A549 treated with CORT108297 at 1 μM for 4 hours (cell line): ENCODE measurements around the gene SRRM3. TPM values are rescaled to one million over a fixed set of nuclear protein-coding genes. Genes with fewer than 3 reads are reported as not detected.

Source experiments
- total RNA-seq: library from RNA; stranded (reverse); fragments of 200-300 nt; extraction: Qiagen RNA extraction; gene quantifications from 5 replicates; pipeline ENCODE4 v1.2.3, GENCODE V29; 2022

The SRRM3 gene
- 6.3 to 10.0 TPM (median 8.5 TPM) in 5 replicates for total RNA-seq

DNA sequence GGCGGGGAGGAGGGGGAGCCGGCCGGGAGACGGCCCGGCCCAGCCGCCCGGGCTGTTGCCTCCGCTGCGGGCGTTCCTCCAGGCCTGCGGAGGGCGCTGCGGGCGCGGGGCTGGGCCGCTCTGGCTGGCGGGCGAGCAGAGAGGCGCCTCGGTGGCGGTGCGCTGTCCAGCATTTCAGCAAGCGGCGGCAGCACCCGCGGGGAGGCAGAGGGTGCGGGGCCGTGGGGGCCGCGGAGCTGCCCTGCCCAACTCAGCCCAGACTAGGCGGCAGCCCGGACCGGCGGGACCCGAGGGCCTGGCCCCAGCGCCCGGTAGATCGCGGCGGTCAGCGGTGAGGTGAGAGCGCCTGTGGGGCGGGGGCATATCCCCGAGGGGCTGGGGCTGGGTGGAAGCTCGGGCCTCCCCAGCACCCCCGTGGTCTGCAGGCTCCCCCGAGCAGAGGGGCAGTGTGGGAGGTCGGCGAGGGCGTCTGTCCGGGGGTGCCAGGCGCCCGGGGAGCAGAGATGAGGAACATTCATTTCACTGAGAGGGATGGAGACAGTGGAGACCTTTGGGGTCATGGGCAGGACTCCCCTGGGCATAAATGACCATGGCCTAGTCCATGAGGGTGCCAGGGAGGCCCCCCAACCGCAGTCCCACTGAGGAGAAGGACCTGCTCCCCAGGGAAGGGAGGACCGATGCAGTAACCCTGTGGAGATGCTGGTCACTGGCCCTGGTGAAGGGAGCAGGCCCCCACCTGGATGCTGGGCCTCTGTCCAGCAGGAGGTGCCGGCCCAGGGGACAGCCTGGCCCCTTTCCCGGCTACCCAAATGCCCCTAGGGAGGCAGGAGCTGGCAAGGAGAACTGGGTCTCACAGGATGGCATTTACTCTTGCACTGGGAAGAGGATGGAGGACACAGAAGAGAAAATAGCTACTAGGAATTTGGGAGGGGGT is at the start of gene SRRM3:
TSS of gene SRRM3 (plus strand) at position 165 of the 934 bp plus-strand sequence. CDS start 33,171 bp downstream, outside the sequence.

DNA sequence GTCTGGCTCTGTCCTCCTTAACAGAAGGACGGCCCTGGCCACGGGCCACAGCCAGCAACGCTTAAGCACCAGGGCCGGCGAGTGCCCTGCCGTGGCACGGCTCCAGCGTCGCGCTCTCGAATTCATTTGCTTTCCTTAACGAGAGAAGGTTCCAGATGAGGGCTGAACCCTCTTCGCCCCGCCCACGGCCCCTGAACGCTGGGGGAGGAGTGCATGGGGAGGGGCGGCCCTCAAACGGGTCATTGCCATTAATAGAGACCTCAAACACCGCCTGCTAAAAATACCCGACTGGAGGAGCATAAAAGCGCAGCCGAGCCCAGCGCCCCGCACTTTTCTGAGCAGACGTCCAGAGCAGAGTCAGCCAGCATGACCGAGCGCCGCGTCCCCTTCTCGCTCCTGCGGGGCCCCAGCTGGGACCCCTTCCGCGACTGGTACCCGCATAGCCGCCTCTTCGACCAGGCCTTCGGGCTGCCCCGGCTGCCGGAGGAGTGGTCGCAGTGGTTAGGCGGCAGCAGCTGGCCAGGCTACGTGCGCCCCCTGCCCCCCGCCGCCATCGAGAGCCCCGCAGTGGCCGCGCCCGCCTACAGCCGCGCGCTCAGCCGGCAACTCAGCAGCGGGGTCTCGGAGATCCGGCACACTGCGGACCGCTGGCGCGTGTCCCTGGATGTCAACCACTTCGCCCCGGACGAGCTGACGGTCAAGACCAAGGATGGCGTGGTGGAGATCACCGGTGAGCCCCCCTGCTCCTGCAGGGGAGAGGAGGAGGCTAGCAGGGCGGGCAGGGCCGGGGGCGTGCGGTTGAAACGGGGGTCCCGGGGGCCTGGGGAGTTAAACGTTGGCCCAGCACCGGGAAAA is 100.9 kb downstream of the SRRM3 start, which contains the start of gene HSPB1:
TSS of gene HSPB1 (plus strand) at position 327 of the 855 bp plus-strand sequence. CDS start at position 367, 40 bp downstream.

Other genes with a start within 250 kb of the SRRM3 start
- 34.7 to 47.1 TPM (median 42.5 TPM) in 5 replicates for gene TMEM120A, start 207.3 kb upstream of the SRRM3 start, total RNA-seq
- gene STYXL1, start 153.9 kb upstream of the SRRM3 start, total RNA-seq: 39.3 to 51.8 TPM (median 41.1 TPM) in 5 replicates
- gene MDH2, start 153.8 kb upstream of the SRRM3 start, total RNA-seq: 333 to 418 TPM (median 378 TPM) in 5 replicates
- gene HSPB1, start 100.8 kb downstream of the SRRM3 start, total RNA-seq: 771 to 1,221 TPM (median 1,161 TPM) in 5 replicates
- 213 to 242 TPM (median 226 TPM) in 5 replicates for gene YWHAG, start 157.1 kb downstream of the SRRM3 start, total RNA-seq
- gene SSC4D, start 207.8 kb downstream of the SRRM3 start, total RNA-seq: 0.88 to 1.5 TPM (median 1.1 TPM) in 5 replicates
- gene ZP3, start 223.1 kb downstream of the SRRM3 start, total RNA-seq: 16.6 to 21.8 TPM (median 19.3 TPM) in 5 replicates